Thyroid gland (tissue), 4 donors: ENCODE data around the gene SYNRG. TPM values are rescaled to one million over a fixed set of nuclear protein-coding genes. Genes with fewer than 3 reads are reported as not detected.
"Not testable (repeated sequence)": the region's sequence is repeated elsewhere in the genome, so short reads cannot be mapped to it uniquely, and the experiment has no call there.

Source experiments
- DNase-seq, 2 donors: peaks; one replicate each; pipeline ENCODE4 v3.0.0-alpha.2; 2019
- H3K27ac ChIP-seq, 3 donors: fragments of 200-600 bp; sonication (generic); 1 replicate in 2 of 3; 2 replicates in 1 of 3; pipeline ENCODE4 v1.5.1; 2016 to 2019; ENCODE audit warnings: mild to moderate bottlenecking in 1 of 3, moderate library complexity in 1 of 3
- H3K27me3 ChIP-seq: fragments of 200-600 bp; sonication (generic); one replicate; pipeline ENCODE4 v1.5.1; 2019
- H3K36me3 ChIP-seq, 2 donors: fragments of 200-600 bp; sonication (generic); one replicate each; pipeline ENCODE4 v1.5.1; 2016 to 2019
- H3K4me1 ChIP-seq, 2 donors: fragments of 200-600 bp; sonication (generic); one replicate each; pipeline ENCODE4 v1.5.1; 2017 to 2019
- H3K4me3 ChIP-seq, 3 donors: fragments of 200-600 bp; sonication (generic); replicated peaks in 1 of 3; 1 replicate in 2 of 3; 2 replicates in 1 of 3; pipeline ENCODE4 v1.5.1; 2016; ENCODE audit warnings: mild to moderate bottlenecking in 1 of 3
- H3K9me3 ChIP-seq: fragments of 200-600 bp; sonication (generic); one replicate; pipeline ENCODE4 v1.5.1; 2017
- POLR2A ChIP-seq, 2 donors: fragments of 450-650 bp; IDR thresholded peaks; one replicate each; pipeline ENCODE4 v1.6.1; 2017; ENCODE audit warnings: antibody characterized with exemption in 2 of 2, mild to moderate bottlenecking in 2 of 2, moderate library complexity in 1 of 2
- WGBS, 2 donors: methylation state at CpG; one replicate each; pipeline ENCODE4 v1.1.5; 2017; 5-methylcytosine and 5-hydroxymethylcytosine counted together
- intact Hi-C: fragments of 100-400 bp; cut with DNase I; formaldehyde crosslinking; loops from one replicate; pipeline ENCODE4 v1.15.1; 2023
- total RNA-seq, 4 donors: library from RNA; depleted of rRNA; stranded (reverse); fragments of >200 nt; gene quantifications; one replicate each; pipeline ENCODE4 v1.2.3, GENCODE V29; 2016
- TF ChIP-seq, protein P1 (sequence below), 6 experiments: fragments of 200-600 bp in 3 of 6; fragments of 450-650 bp in 3 of 6; sonication (generic) in 3 of 6; IDR thresholded peaks; one replicate each; pipeline ENCODE4 v1.5.1; 2016 to 2019; ENCODE audit warnings: antibody characterized with exemption in 6 of 6, mild to moderate bottlenecking in 2 of 6, inconsistent platforms in 1 of 6, moderate library complexity in 1 of 6

SYNRG gene
- total RNA-seq, 4 donors from 2014 or later = 33.4 to 54.1 (median 41.6) TPM

DNA sequence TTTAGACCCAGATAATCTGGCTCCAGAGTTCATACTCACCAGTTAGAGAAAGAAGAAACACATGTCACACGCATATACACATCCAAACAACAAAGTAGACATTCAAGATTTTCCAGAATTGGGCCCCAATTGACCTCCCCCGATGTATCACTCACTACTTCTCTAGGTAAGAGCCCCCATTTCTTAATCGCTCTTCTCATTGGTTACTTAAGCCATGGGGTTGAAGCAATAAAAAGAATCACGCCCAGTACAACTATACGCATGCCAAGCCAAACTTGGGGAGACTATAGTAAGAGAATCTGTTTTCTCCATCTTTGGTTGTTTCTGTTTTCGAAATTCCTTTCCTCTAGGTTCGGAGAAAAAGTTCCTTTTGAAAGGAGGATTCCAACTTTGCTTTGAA lies 33.5 kb upstream of the SYNRG start:
- WGBS, 2 donors = 1 to 3% methylated on average over 7 of the region's 7 CpGs
- H3K9me3 ChIP-seq = no peaks in the 10 kb centered on the region
- TF ChIP-seq POLR2A (IDR thresholded peaks at IDR 0.05) = no peak
- TF ChIP-seq, protein P1, sequence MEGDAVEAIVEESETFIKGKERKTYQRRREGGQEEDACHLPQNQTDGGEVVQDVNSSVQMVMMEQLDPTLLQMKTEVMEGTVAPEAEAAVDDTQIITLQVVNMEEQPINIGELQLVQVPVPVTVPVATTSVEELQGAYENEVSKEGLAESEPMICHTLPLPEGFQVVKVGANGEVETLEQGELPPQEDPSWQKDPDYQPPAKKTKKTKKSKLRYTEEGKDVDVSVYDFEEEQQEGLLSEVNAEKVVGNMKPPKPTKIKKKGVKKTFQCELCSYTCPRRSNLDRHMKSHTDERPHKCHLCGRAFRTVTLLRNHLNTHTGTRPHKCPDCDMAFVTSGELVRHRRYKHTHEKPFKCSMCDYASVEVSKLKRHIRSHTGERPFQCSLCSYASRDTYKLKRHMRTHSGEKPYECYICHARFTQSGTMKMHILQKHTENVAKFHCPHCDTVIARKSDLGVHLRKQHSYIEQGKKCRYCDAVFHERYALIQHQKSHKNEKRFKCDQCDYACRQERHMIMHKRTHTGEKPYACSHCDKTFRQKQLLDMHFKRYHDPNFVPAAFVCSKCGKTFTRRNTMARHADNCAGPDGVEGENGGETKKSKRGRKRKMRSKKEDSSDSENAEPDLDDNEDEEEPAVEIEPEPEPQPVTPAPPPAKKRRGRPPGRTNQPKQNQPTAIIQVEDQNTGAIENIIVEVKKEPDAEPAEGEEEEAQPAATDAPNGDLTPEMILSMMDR (IDR thresholded peaks at IDR 0.05) = no peak
- intact Hi-C loops = no loop called here
- H3K4me3 ChIP-seq = peak overlapping the region; percentile 13 to 93 (median 71)
- peak overlapping the region; percentile 63 to 90 (median 78) for H3K27ac ChIP-seq
- peaks cover 11 to 14% of the 10 kb centered on the region in 2 donors for H3K4me1 ChIP-seq
- DNase-seq = no peak
- H3K27me3 ChIP-seq = no peaks in the 10 kb centered on the region
- peaks cover 0 to 6% of the 10 kb centered on the region in 2 donors for H3K36me3 ChIP-seq

DNA sequence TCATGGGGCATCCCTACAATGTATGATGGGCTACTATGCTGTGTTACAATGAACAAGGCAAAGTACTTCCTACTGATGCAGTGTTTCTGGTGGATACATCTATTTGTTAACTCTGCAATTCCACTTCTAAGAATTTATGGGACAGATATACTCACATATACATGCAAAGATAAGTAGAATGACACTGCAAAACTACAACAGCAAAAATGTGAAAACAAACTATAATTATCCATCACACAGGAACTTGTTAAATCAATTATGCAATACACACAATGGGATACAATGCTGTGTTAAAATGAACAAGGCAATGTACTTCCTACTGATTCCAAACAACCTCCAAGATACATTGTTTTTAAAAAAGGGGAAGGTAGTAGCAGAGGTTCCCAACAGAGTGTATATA lies 30.8 kb upstream of the SYNRG start:
- H3K9me3 ChIP-seq = no peaks in the 10 kb centered on the region
- intact Hi-C loops = no loop called here
- TF ChIP-seq, protein P1 (IDR thresholded peaks at IDR 0.05) = no peak
- no peak for TF ChIP-seq POLR2A (IDR thresholded peaks at IDR 0.05)
- H3K4me1 ChIP-seq = peaks cover 11 to 14% of the 10 kb centered on the region in 2 donors
- no peak overlapping the region for H3K27ac ChIP-seq
- no peak overlapping the region for H3K4me3 ChIP-seq
- DNase-seq = no peak
- peaks cover 0 to 8% of the 10 kb centered on the region in 2 donors for H3K36me3 ChIP-seq
- H3K27me3 ChIP-seq = no peaks in the 10 kb centered on the region

DNA sequence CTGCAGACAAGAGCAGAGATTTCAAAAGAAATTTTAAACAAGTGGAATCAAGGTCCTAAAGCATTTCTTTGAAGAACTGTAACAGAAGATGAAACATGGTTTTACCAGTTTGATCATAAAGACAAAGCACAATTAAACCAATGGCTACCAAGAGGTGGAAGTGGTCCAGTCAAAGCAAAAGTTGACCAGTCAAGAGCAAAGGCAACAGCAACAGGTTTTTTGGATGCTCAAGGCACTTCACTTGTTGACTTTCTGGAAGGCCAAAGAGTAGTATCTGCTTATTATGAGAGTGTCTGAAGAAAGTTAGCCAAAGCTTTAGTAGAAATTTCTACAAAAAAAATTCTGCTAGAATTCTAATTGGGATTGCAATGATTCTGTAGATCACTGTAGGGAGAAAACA lies 28.7 kb upstream of the SYNRG start:
- Histone ChIP-seq H3K4me3 (no peak overlapping the region), H3K27me3 (no peaks in the 10 kb centered on the region), H3K4me1 (peaks cover 9 to 11% of the 10 kb centered on the region in 2 donors), H3K27ac (no peak overlapping the region), H3K36me3 (peaks cover 0 to 8% of the 10 kb centered on the region in 2 donors), H3K9me3 (no peaks in the 10 kb centered on the region)
- intact Hi-C loops = no loop called here
- no peak for TF ChIP-seq POLR2A (IDR thresholded peaks at IDR 0.05)
- TF ChIP-seq, protein P1 (IDR thresholded peaks at IDR 0.05) = no peak
- DNase-seq = no peak

DNA sequence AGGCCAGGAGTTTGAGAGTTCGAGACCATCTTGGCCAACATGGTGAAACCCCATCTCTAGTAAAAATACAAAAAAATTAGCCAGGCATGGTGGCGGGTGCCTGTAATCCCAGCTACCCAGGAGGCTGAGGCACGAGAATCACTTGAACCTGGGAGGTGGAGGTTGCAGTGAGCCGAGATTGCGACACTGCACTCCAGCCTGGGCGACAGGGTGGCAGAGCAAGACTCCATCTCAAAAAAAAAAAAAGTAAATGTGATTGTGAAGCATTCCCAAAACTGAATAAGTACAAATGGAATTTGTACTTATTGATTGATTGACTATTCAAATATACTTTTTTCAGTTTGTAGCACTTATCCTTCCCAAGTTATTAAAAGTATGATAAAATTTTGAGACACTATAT lies 7.2 kb upstream of the SYNRG start:
- 92 to 94% methylated on average over 6 of the region's 6 CpGs for WGBS, 2 donors
- H3K4me1 ChIP-seq, H3K9me3 ChIP-seq, DNase-seq, H3K27ac ChIP-seq, H3K4me3 ChIP-seq, H3K27me3 ChIP-seq, intact Hi-C loops: not testable (repeated sequence)
- H3K36me3 ChIP-seq = peaks cover 27 to 50% of the 10 kb centered on the region in 2 donors

DNA sequence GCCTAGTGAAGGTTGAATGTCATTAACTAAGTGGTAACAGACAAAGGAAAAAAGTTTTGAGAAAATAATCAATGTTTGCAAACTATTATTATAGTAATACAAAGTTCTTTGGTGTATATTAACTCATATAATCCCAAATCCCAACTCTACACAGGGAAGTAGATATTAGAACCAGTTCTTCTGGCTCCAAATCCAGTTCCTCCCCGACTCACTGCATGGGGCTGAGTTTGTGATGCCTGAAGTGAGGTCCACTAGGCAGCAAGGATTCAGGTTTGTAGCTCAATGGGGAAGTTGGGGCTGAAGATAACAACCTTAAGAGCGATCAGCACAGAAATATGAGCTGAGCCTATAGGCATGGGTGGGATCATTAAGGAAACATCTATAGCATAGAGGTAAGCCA lies 5.6 kb upstream of the SYNRG start:
- Histone ChIP-seq H3K4me3 (no peak overlapping the region), H3K27ac (no peak overlapping the region), H3K4me1 (peaks cover 0 to 2% of the 10 kb centered on the region in 2 donors), H3K27me3 (no peaks in the 10 kb centered on the region), H3K9me3 (no peaks in the 10 kb centered on the region), H3K36me3 (peaks cover 15 to 38% of the 10 kb centered on the region in 2 donors)
- no peak for DNase-seq
- intact Hi-C loops = no loop called here
- TF ChIP-seq POLR2A (IDR thresholded peaks at IDR 0.05) = no peak
- TF ChIP-seq, protein P1 (IDR thresholded peaks at IDR 0.05) = no peak
- WGBS, 2 donors = 98 to 100% methylated on average over 2 of the region's 2 CpGs

DNA sequence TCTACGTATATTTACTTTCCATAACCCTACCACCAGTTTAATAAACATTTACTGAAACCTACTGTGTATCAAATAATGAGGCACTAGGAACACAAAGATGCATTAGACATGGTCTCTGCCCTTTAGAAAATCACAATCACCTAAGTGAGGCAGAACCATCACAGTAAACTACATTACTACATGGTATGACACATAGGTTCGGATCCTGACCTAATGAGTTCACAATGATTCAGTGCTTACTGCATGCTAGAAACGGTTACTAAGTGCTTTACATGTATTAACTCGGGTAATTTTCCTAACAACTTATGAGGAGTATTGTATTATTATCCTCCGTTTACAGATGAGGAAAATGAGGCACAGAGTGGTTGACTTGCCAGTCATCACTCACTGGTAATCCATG lies 5.2 kb upstream of the SYNRG start:
- peaks cover 0 to 3% of the 10 kb centered on the region in 2 donors for H3K4me1 ChIP-seq
- TF ChIP-seq, protein P1 (IDR thresholded peaks at IDR 0.05) = no peak
- TF ChIP-seq POLR2A (IDR thresholded peaks at IDR 0.05) = no peak
- DNase-seq = no peak
- H3K27ac ChIP-seq = no peak overlapping the region
- H3K9me3 ChIP-seq = no peaks in the 10 kb centered on the region
- 85 to 95% methylated on average over 5 of the region's 5 CpGs for WGBS, 2 donors
- H3K27me3 ChIP-seq = no peaks in the 10 kb centered on the region
- intact Hi-C loops = no loop called here
- H3K4me3 ChIP-seq = no peak overlapping the region
- peaks cover 10 to 34% of the 10 kb centered on the region in 2 donors for H3K36me3 ChIP-seq
